Activated CD8-positive, alpha-beta memory T cell treated with anti-CD3 and anti-CD28 coated beads, Interleukin-2, amount 10 ng/mL, durations not matched to agents 7 days and 5 days (primary cell): ENCODE measurements around the gene INSRR. TPM values are rescaled to one million over a fixed set of nuclear protein-coding genes. Genes with fewer than 3 reads are reported as not detected.

ENCODE experiments used
- ATAC-seq: fragments of 150-1000 bp; cut with Tn5 transposase; one replicate; pipeline ENCODE4 v1.10.0; 2021; ENCODE audit warnings: moderate library complexity
- CTCF ChIA-PET: fragments of 350-600 bp; sonication (Branson Sonifier 250); formaldehyde crosslinking; loops from one replicate; lab custom pipeline; 2021; ENCODE audit warnings: antibody characterized with exemption; lab: Charles Lee
- DNase-seq: peaks from one replicate; pipeline ENCODE4 v3.0.0-alpha.2; 2020
- H3K27ac Mint-ChIP-seq: one replicate; pipeline ENCODE4 v1.8.0; 2021; ENCODE audit warnings: mild to moderate bottlenecking, mixed read lengths
- H3K27me3 Mint-ChIP-seq: one replicate; pipeline ENCODE4 v1.8.0; 2021; ENCODE audit warnings: mixed read lengths
- H3K36me3 Mint-ChIP-seq: one replicate; pipeline ENCODE4 v1.8.0; 2021; ENCODE audit warnings: mild to moderate bottlenecking, mixed read lengths
- H3K4me1 Mint-ChIP-seq: one replicate; pipeline ENCODE4 v1.8.0; 2021; ENCODE audit warnings: mixed read lengths
- H3K4me3 Mint-ChIP-seq: one replicate; pipeline ENCODE4 v1.8.0; 2021; ENCODE audit warnings: mild to moderate bottlenecking, moderate library complexity, mixed read lengths
- H3K9me3 Mint-ChIP-seq: one replicate; pipeline ENCODE4 v1.8.0; 2022; ENCODE audit warnings: low read depth, mixed read lengths
- total RNA-seq, 2 experiments: library from RNA; stranded (reverse); gene quantifications; one replicate each; pipeline ENCODE4 v1.2.3, GENCODE V29; 2021

Gene INSRR
- total RNA-seq, 2 experiments from 2014 or later = 0.09 to 0.19 TPM

- Mint-ChIP-seq H3K4me1 (peaks cover 12% of the 10 kb centered on the region), H3K27me3 (peaks cover 68% of the 10 kb centered on the region), H3K4me3 (no peak overlapping the region), H3K9me3 (no peaks in the 10 kb centered on the region), H3K36me3 (no peaks in the 10 kb centered on the region), H3K27ac (no peak overlapping the region)
- DNase-seq (peak; percentile 74), ATAC-seq (peak; percentile 37)
- CTCF ChIA-PET = interaction anchor here (0.5 to 6.7 kb wide), 44 partner anchors 10 to 335 kb away, joined by 3 to 105 read pairs (median 6); partner anchors contain the start of genes CRABP2, INSRR, ISG20L2 and METTL25B
These were observed 31.1 kb upstream of the INSRR start for GRCh38 chr1:156889802-156890580.

- CTCF ChIA-PET = interaction anchor here (1.3 to 6.7 kb wide), 6 partner anchors 28 to 199 kb away, joined by 3 to 86 read pairs (median 16); partner anchors contain the start of gene NTRK1
- no peak for DNase-seq
- H3K4me1 Mint-ChIP-seq = peaks cover 8% of the 10 kb centered on the region
- no peaks in the 10 kb centered on the region for H3K9me3 Mint-ChIP-seq
- H3K4me3 Mint-ChIP-seq = no peak overlapping the region
- no peak for ATAC-seq
- H3K27me3 Mint-ChIP-seq = peaks cover 52% of the 10 kb centered on the region
- H3K27ac Mint-ChIP-seq = no peak overlapping the region
- H3K36me3 Mint-ChIP-seq = no peaks in the 10 kb centered on the region
These were observed 28.8 kb upstream of the INSRR start for GRCh38 chr1:156887734-156888133.

GRCh38 chr1:156887317-156887716 lies 28.4 kb upstream of the INSRR start:
- Mint-ChIP-seq H3K4me3 (no peak overlapping the region), H3K27ac (no peak overlapping the region), H3K9me3 (no peaks in the 10 kb centered on the region), H3K4me1 (peaks cover 8% of the 10 kb centered on the region), H3K36me3 (no peaks in the 10 kb centered on the region), H3K27me3 (peaks cover 52% of the 10 kb centered on the region)
- ATAC-seq (no peak), DNase-seq (no peak)
- CTCF ChIA-PET = interaction anchor here (1.9 to 6.7 kb wide), 5 partner anchors 27 to 198 kb away, joined by 8 to 86 read pairs (median 17); partner anchors contain the start of gene NTRK1

- no peak overlapping the region for H3K27ac Mint-ChIP-seq
- H3K4me1 Mint-ChIP-seq = peaks cover 4% of the 10 kb centered on the region
- H3K27me3 Mint-ChIP-seq = peaks cover 46% of the 10 kb centered on the region
These were observed 27.8 kb upstream of the INSRR start for GRCh38 chr1:156886583-156887281.

GRCh38 chr1:156885880-156886355 lies 27.0 kb upstream of the INSRR start:
- CTCF ChIA-PET = interaction anchor here (1.0 to 3.5 kb wide), 5 partner anchors 24 to 197 kb away, joined by 3 to 17 read pairs (median 5); partner anchors contain the start of genes NTRK1 and PRCC
- no peak for DNase-seq
- no peak overlapping the region for H3K4me3 Mint-ChIP-seq
- H3K9me3 Mint-ChIP-seq = no peaks in the 10 kb centered on the region
- H3K27ac Mint-ChIP-seq = no peak overlapping the region
- ATAC-seq = no peak
- H3K27me3 Mint-ChIP-seq = peaks cover 42% of the 10 kb centered on the region
- peaks cover 4% of the 10 kb centered on the region for H3K4me1 Mint-ChIP-seq
- H3K36me3 Mint-ChIP-seq = no peaks in the 10 kb centered on the region

More at GRCh38 chr1:156886583-156887281, 27.8 kb upstream of the INSRR start:
- H3K4me3 Mint-ChIP-seq = no peak overlapping the region
- H3K9me3 Mint-ChIP-seq = no peaks in the 10 kb centered on the region
- ATAC-seq (no peak), DNase-seq (no peak)
- CTCF ChIA-PET = interaction anchor here (1.6 to 6.7 kb wide), 6 partner anchors 27 to 198 kb away, joined by 3 to 86 read pairs (median 16); partner anchors contain the start of genes NTRK1 and PRCC
- no peaks in the 10 kb centered on the region for H3K36me3 Mint-ChIP-seq

- Mint-ChIP-seq H3K9me3 (no peaks in the 10 kb centered on the region), H3K36me3 (no peaks in the 10 kb centered on the region), H3K27ac (no peak overlapping the region), H3K4me1 (peaks cover 4% of the 10 kb centered on the region), H3K4me3 (no peak overlapping the region), H3K27me3 (peaks cover 38% of the 10 kb centered on the region)
- CTCF ChIA-PET = interaction anchor here (1.0 to 3.5 kb wide), 5 partner anchors 23 to 196 kb away, joined by 3 to 17 read pairs (median 5); partner anchors contain the start of genes NTRK1 and PRCC
- DNase-seq = no peak
- no peak for ATAC-seq
These were observed 26.4 kb upstream of the INSRR start for GRCh38 chr1:156885314-156885713.

GRCh38 chr1:156884560-156885184 lies 25.8 kb upstream of the INSRR start:
- Mint-ChIP-seq H3K9me3 (no peaks in the 10 kb centered on the region), H3K4me3 (no peak overlapping the region), H3K4me1 (peaks cover under 1% of the 10 kb centered on the region), H3K36me3 (no peaks in the 10 kb centered on the region), H3K27ac (no peak overlapping the region), H3K27me3 (peaks cover 38% of the 10 kb centered on the region)
- DNase-seq = no peak
- no peak for ATAC-seq
- CTCF ChIA-PET = interaction anchor here (1.6 to 3.4 kb wide), 3 partner anchors 23 to 46 kb away, joined by 5 to 17 read pairs (median 7); partner anchors contain the start of gene NTRK1

GRCh38 chr1:156883919-156884318 lies 25.0 kb upstream of the INSRR start:
- no peak for DNase-seq
- H3K4me3 Mint-ChIP-seq = no peak overlapping the region
- CTCF ChIA-PET = interaction anchor here (1.0 to 1.8 kb wide), 3 partner anchors 9 to 45 kb away, joined by 4 to 7 read pairs (median 5); partner anchors contain the start of gene INSRR
- H3K27ac Mint-ChIP-seq = no peak overlapping the region
- no peaks in the 10 kb centered on the region for H3K4me1 Mint-ChIP-seq
- H3K36me3 Mint-ChIP-seq = no peaks in the 10 kb centered on the region
- H3K27me3 Mint-ChIP-seq = peaks cover 36% of the 10 kb centered on the region
- no peak for ATAC-seq
- no peaks in the 10 kb centered on the region for H3K9me3 Mint-ChIP-seq

- Mint-ChIP-seq H3K36me3 (no peaks in the 10 kb centered on the region), H3K4me3 (no peak overlapping the region), H3K27ac (no peak overlapping the region), H3K9me3 (no peaks in the 10 kb centered on the region), H3K27me3 (peaks cover 43% of the 10 kb centered on the region), H3K4me1 (no peaks in the 10 kb centered on the region)
- CTCF ChIA-PET = interaction anchor here (0.6 to 1.1 kb wide), 2 partner anchors 44 to 706 kb away, joined by 4 read pairs; no protein-coding TSS in a partner anchor
- no peak for ATAC-seq
- DNase-seq = no peak
These were observed 23.6 kb upstream of the INSRR start for GRCh38 chr1:156882543-156882942.

GRCh38 chr1:156881663-156882062 lies 22.7 kb upstream of the INSRR start:
- H3K4me3 Mint-ChIP-seq = no peak overlapping the region
- DNase-seq = no peak
- H3K27ac Mint-ChIP-seq = no peak overlapping the region

GRCh38 chr1:156881101-156881500 lies 22.2 kb upstream of the INSRR start:
- Mint-ChIP-seq H3K27ac (no peak overlapping the region), H3K36me3 (no peaks in the 10 kb centered on the region), H3K4me1 (no peaks in the 10 kb centered on the region), H3K27me3 (peaks cover 41% of the 10 kb centered on the region), H3K4me3 (no peak overlapping the region), H3K9me3 (no peaks in the 10 kb centered on the region)
- no peak for DNase-seq
- CTCF ChIA-PET = interaction anchor here (1.1 to 4.9 kb wide), 6 partner anchors 10 to 155 kb away, joined by 3 to 31 read pairs (median 4); partner anchors contain the start of gene NTRK1
- ATAC-seq = no peak

More at GRCh38 chr1:156881663-156882062, 22.7 kb upstream of the INSRR start:
- Mint-ChIP-seq H3K9me3 (no peaks in the 10 kb centered on the region), H3K4me1 (no peaks in the 10 kb centered on the region), H3K27me3 (peaks cover 42% of the 10 kb centered on the region), H3K36me3 (no peaks in the 10 kb centered on the region)
- ATAC-seq = no peak
- CTCF ChIA-PET = interaction anchor here (1.1 to 4.9 kb wide), 3 partner anchors 9 to 68 kb away, joined by 4 to 31 read pairs (median 4); no protein-coding TSS in a partner anchor

- no peaks in the 10 kb centered on the region for H3K36me3 Mint-ChIP-seq
These were observed 21.6 kb upstream of the INSRR start for GRCh38 chr1:156880473-156880872.

More at GRCh38 chr1:156880473-156880872, 21.6 kb upstream of the INSRR start:
- H3K27ac Mint-ChIP-seq = no peak overlapping the region
- no peaks in the 10 kb centered on the region for H3K4me1 Mint-ChIP-seq
- ATAC-seq = no peak
- peaks cover 35% of the 10 kb centered on the region for H3K27me3 Mint-ChIP-seq
- no peak overlapping the region for H3K4me3 Mint-ChIP-seq
- H3K9me3 Mint-ChIP-seq = no peaks in the 10 kb centered on the region
- CTCF ChIA-PET = interaction anchor here (1.1 to 4.9 kb wide), 7 partner anchors 10 to 154 kb away, joined by 3 to 31 read pairs (median 4); partner anchors contain the start of gene NTRK1
- no peak for DNase-seq
